ENCODE measurements around the gene GLCCI1.

GRCh38 chr7:7990441-7990761 lies 21.8 kb downstream of the GLCCI1 start:
- no peak for TF ChIP-seq CTCF (IDR thresholded peaks at IDR 0.05; ENCODE audit: poor library complexity, severe bottlenecking)
- TF ChIP-seq EP300 (conservative IDR thresholded peaks at IDR 0.05; ENCODE audit: poor library complexity, severe bottlenecking): no peak
